HG02884 (cell line): ENCODE data around the gene P2RX6.

Source experiments
- ATAC-seq: cut with Tn5 transposase; IDR thresholded peaks from one replicate; pipeline ENCODE4 v1.9.1; 2021; ENCODE audit warnings: mild to moderate bottlenecking, moderate library complexity; ENCODE audit not compliant: unreplicated experiment

The P2RX6 gene

DNA sequence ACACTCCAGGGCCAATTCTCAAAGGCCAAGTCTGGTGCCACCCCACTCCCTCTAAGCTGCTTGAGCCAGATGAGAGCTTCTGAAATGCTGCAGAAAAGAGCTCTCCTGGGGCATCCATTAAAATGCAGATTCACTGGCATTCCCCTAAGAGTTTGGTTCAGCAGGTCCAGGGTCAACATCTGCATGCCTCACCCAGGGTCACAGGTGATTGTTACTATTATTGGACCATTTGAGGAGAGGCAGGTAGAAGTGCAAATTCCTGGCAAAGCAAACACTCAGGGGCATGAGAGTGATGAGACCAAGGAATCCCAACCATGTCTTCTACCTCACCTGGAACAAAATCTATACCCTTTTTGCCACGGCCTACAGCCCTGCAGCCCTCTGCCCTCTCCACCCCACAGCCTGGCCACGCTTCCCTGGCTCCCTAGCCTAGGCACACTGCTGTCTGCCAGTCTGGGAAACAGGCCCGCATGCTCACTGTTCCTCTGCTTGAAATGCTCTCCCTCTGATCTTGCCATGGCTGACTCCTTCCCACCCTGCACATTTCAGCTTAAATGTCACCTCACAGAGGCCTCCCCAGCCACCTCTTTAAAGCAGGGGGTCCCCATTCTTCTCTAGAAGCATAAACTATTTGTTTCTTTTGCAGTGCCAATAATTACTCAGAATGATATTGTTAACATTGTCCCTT lies 4.4 kb upstream of the P2RX6 start:
- ATAC-seq = no peak

DNA sequence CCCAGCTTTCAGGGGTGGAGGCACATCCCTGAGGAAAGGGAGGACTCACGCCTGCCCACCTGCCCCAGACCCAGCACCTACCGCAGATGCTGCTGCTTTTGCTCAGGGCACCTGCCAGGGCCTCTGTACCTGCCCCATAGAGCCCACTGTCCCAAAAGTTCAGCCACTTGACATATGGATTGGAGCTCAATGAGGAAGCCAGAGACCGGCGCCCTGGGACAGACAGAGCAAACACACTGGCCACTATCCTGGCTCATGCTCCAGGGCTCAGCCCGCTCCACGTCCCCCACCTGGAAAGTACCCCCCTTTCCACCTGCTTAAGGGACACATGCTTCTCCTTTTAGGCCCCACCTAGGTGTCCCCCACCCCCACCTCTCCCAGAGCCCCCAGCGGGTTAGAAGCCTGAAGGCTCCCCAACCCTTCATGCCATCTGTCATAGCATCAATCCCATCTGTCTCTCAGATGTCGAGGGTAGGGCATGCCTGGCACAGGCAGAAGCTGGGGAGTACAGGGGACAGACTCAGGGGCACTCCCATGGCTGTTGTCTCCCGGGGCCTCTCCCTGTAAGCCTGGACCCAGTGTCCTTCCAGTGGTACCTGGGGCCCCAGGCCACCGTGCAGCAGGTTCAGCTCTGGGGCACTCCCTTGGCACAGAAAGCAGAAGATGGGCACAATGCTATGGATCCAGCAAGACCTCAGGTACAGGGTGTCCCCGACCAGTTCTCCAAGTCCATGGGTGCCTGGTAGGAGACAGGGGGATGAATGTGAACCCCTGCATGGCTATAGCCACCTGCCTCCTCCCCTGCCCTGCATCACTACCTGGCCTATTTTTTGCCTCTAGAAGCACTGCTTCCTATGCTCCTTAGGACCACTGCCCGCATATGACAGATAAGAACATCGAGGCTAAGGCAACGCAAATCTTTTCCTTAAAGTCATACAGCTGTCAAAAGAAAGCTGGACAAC lies 2.2 kb upstream of the P2RX6 start:
- ATAC-seq = no peak

DNA sequence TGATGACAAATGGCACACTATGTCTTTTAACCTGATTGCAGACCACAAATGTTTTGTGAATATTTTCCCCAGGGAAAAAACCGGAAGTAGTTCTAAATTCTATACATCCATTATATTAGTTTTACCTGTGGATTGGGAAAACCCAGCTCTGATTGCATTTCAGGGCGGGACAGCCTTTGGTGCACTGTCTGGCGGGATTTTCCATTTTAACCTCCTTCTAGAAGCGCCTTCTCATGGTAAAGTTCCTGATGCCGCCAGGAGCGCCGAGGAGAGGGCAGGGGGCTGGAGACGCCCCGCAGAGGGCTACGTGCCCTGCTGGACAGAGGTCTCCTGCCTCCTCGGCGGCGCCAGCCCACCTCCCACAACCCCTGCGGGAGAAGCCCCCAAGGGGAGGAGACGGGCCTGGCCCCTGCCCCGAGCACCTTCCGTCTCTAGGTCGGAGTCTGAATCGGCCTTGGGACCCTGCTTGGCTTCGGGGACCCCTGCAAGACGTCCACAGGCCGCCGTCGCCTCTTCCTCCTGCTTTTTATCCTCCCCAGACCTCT lies 1.2 kb upstream of the P2RX6 start:
- ATAC-seq = no peak

DNA sequence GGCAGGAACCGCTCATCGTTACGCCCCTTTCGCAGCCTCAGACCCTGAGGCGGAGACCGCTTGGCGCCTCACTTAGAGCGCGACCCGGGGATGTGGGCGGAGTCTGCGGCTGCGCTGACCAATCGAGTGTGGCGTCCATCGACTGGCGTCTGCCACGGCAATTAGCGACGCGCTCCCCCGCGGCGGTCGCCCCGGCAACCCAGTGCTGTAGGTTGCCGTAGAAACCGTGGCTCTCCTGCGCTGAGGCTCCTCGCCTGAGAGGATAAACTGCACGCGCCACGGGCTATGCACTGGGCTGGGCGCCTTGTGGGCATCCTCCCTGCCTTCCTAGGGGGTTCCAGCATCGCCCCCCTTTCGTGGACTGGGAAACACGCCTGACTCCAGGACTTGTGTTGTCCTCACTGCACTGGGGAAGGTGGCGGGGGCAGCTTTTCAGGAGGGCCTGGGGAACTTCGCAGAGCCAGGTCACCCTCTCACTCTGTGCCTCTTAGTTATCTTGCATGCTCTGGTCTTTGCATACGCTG lies 701 bp upstream of the P2RX6 start:
- ATAC-seq = peak; percentile 79

DNA sequence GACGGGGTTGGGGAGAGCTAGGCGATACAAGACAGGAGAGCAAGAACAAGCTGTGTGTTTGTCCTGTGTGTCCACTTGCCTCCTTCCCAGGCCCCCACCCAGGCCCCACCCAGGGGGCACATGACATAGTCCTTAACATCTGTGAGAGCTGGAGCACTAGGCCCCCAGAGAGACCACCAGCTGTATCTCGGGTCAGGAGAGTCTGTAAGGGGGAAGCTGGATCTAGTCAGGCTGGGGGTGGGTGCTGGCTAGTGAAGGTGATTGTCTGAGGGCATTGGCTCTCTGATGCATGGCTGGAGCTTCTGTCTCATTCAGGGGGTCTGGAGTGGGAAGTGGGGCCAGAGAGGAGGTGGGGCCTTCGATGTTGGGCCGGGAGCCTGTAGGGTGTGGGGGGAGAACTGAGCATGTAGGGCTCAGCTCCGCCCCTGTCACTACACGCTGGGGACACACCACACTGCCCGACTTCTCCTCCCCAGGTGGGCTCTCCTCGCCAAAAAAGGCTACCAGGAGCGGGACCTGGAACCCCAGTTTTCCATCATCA lies 571 bp downstream of the P2RX6 start:
- ATAC-seq = no peak

DNA sequence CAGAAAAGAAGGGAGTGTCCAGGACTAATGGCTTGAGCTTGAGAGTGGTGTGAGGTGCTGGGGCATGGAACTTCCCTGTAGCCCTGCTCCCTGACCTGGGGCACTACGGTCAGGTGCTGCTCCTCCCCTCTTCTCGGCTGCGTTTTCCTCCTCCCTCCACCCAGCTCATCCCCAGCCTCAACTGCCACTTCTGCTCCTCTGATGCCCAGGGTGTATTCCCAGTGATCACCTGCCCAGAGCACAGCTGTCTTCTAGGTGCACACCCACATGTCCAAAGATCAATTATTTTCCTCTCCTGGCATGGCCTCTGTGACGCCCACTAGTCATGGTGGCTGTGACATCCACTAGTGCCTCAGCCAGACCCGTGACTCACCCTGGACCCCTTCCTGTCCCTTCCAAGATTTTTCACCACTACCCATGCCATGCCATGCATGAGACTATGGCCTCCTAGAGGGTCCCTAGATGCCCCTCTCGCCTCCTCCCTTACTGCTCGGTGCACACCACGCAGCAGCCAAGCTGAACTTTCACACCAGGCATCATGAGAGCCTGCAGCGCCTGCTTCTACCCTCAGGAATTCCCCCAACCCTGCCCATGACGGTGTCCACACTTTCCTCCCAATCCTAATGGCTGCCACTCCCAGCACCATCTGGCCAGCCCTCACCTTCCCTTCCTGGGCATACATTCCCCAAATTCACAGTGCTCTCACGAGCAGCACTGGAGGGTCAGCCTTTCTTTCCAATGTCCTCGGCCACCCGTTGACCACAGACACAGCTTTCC lies 1.9 kb downstream of the P2RX6 start:
- no peak for ATAC-seq

DNA sequence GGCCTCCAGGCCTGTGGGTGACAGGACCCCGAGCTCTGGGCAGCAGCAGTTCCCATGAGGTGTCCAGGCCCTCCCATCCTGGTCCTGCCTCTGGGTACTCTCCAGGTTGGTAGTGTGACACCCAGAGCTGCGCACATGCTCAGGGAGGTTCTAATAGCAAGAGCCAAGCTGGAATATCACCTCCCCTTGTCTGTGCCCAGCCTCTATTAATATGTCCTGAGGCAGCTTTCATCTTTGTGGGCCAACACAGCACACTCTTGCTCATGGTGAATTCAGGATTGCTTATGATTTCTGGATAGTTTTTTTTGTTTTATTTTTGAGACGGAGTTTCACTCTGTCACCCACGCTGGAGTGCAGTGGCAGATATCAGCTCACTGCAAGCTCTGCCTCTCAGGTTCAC lies 3.3 kb downstream of the P2RX6 start:
- no peak for ATAC-seq

DNA sequence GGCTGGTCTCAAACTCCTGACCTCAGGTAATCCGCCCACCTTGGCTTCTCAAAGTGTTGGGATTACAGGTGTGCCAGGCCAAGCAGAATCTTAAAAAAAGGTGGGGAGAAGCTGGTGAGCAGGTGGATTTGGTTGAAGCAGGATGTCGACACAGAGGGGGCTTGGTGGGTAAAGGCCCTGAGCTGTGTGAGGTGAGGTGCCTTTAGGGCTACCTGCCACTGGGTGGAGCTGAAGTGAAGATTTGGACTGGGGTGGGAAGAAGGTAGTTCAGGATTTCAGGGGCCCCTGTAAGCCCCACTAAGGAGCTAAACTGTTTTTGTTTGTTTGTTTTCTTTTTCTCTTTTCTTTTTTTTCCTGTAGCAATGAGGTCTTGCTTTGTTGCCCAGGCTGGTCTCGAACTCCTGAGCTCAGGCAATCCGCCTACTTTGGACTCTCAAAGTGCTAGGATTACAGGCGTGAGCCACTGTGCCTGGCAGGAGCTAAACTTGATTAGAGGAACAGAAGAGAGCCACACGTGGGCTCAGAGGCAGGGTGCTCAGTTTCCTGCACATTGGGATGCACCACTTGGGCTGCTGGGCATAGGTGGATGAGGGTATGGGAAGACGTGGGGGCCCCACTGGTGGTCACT lies 6.0 kb downstream of the P2RX6 start:
- ATAC-seq = no peak

DNA sequence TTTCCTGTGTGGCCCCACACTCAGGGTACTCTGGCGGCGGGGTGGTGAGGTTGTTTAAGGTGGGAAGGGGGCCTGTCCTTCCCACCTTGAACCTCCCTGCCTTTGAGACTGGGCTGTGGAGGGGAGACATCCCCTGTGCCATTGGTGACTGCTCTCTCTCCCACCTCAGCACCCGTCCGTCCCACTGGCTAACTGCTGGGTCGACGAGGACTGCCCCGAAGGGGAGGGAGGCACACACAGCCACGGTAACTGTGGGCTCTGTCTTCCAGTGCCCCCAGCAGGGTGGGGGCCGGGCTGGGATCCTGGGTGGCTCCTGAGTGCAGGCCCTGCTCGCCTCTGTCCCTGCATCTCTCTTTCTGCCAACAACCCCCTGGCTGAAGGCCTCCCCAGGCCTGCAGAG lies 7.5 kb downstream of the P2RX6 start:
- no peak for ATAC-seq

DNA sequence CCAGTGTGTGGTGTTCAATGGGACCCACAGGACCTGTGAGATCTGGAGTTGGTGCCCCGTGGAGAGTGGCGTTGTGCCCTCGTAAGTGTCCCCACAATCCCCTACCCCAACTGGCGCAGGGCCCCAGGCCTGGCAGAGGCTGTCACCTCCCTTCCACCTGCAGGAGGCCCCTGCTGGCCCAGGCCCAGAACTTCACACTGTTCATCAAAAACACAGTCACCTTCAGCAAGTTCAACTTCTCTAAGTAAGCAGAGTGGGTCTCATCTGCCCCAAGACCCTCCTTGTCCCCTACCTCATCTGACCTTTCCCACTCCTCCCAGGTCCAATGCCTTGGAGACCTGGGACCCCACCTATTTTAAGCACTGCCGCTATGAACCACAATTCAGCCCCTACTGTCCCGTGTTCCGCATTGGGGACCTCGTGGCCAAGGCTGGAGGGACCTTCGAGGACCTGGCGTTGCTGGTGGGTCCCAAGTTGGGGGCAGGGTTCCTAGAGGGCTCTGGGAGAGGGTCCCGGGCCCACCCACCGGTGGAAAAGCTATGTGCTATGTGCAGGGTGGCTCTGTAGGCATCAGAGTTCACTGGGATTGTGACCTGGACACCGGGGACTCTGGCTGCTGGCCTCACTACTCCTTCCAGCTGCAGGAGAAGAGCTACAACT lies 8.1 kb downstream of the P2RX6 start:
- no peak for ATAC-seq

DNA sequence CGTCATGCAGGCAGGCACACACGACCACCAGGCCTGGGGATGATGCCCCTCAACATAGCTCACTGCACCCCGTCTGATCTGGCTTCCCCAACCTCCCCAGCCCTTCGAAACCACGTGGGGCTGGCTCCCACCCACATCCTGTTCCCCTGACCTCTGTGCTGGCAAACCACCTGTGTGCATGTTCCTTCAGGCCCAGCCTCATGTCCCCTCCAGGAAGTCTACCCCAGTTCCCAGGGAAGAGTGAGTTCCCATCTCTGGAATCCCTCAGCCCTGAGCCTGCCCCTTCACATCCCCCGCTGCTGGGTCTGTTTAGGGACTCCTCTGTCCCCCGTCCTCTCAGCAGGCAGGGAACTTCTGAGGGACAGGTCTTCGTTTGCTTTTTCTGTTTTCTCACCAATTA lies 10.3 kb downstream of the P2RX6 start:
- ATAC-seq = no peak

DNA sequence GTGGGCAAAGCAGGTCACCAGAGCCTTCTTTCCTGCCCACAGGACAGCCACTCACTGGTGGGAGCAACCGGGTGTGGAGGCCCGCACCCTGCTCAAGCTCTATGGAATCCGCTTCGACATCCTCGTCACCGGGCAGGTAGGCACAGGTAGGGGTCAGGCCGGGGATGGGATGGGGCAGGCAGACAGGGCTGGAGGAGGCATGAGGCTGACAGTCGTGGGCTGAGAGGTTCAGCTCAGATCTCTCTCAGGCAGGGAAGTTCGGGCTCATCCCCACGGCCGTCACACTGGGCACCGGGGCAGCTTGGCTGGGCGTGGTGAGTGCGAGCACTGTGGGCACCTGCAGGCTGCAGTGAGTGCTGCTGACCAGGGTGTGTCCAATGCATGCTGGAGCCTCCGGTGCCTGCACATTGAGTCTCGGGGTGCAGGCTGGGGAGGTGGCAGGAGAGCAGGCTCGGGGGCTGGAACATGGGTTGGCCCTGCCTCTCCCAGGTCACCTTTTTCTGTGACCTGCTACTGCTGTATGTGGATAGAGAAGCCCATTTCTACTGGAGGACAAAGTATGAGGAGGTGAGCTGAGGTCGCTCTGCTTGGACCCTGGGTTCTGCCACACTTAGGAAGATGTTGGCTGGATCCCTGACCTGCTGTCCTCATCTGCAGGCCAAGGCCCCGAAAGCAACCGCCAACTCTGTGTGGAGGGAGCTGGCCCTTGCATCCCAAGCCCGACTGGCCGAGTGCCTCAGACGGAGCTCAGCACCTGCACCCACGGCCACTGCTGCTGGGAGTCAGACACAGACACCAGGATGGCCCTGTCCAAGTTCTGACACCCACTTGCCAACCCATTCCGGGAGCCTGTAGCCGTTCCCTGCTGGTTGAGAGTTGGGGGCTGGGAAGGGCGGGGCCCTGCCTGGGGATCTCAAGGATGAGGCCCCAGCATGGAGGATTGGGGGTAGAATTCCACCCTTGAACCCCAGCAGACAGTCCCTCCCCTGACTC lies 11.1 kb downstream of the P2RX6 start:
- no peak for ATAC-seq

DNA sequence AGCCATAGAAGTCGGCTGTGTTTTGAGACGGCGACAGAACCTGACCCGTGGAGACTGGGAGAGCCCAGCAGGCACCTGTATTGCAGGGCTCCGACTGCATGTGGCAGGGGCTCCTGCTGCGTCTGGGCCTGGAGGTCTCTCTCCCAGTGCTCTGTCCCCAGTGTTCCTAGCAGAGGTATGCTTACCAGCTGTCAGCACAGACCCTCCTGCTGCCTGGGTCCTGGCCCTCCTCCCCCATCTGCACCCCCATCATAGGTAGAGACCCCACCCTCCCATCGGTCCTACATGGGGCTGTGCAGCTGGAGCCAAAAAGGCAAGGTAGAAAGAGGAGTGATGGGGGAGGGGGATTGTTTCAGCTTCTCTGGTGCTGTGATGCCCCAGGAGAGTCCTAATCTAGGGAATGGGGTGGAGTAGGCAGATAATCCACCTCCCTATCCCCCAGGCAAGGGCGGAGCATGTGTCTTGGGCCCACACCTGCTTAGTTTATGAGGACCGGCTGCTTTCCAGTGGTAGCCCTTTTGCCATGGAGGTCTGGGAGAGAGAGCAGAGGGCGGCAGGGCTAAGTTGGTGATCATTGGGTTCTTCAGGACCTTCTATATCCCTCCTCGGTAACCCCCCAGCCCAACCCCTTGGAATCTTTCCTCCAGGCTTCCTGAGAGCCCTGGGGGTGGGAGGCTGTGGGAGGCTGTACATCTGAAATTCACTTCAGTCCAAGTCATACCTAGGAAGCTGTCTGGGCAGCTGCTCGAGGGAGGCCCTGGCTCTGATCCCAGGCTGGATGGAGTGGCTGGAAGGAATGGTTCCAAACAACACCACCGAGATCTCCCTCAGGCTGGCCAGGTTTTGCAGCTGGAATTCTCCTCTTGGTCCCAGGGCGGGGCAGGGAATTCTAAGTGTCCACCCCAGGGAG lies 12.1 kb downstream of the P2RX6 start:
- ATAC-seq = no peak

DNA sequence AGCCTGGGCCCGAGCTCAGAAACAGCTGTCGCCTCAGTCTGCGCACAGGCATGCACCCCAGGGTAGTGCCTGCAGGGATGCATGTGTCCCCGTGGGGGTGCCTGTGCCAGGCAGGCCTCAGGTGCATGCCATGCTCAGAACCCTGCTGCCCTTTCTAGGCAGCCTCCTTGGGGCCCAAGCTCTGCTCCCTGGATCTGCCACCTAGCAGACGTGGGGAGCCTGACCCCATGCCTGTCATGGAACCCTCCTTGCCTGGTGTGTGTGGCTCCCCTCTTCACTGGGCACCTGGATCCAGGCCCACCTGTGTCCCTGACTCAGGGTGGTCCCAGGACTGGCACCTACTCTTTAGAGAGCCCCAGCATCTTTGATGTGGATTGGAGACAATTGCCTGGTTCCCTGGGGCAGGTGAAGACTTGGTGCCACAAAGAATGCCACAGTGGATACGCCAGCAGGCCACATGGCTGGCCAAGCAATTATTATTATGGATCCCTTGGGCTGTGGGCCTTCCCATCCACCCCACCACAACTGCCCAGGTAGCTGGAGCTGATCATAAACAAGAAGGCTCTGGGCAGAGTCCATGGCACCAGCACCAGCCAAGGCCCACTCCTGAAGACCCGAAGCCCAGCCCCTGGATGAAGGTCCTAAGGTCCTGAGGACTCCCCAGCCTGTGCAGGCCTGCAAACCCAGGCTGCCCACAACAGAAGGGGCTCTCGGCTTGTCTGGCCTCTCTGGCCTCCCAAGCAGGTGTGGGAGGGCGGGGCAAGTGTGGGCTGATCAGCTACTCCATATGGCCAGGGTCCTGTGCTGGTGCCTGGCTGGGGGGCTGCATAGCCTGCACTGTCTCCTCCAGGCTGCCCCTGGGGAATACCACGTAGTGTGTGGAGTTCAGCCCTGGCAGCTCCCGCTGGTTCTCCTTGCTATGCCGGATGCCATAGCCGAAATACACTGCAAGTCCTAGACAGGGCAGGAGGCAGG lies 13.6 kb downstream of the P2RX6 start:
- ATAC-seq = no peak

DNA sequence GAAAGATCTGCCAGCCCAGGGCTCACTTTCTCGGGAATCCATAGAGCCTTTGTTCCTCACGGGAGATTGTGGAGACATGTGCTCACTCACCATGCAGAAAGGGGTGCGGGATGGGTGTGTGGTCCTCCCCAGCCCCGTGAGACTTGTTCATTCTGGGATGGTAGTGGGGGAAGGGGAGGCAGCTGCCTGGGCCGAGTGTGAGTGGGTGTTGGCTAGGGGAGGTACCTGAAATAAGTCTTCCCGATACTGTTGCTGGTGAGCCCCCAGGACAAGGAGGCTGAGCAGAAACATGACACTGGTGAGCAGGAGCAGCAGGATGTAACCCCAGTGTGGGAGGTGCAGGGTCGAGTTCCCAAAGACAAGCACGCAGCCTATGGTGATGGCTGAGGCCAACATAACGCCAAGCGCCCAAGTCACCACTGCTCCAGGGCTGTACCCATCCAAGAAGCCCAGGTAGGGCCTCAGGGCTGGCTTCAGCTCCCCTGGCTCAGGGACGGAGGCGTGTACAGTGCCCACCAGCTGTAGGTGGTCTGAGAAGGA lies 14.6 kb downstream of the P2RX6 start:
- ATAC-seq = no peak

DNA sequence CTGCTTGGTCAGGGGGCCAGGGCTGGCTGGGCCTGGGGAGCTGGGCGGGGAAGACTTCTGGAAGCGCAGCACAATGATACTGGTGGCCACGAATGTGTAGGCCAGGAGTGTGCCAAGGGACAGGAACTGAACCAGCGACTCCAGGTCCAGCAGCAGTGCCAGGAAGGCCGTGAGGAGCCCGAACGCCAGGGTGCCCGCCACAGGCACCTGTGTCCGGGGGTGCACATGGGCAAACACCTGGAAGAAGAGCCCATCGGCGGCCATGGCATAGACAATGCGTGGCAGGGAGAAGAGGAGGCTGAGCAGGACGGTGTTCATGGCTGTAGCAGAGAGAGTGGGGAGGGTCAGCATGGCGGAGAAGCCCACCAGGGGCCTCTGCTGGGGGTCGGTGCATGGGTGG lies 15.1 kb downstream of the P2RX6 start:
- ATAC-seq = no peak
